Measurements from ENCODE around the gene TBC1D1.

The TBC1D1 gene

GRCh38 chr4:37885496-37885895 lies 5.4 kb upstream of the TBC1D1 start:
- no peak for DNase-seq (ENCODE audit: low read depth)

GRCh38 chr4:37889849-37890800 lies 759 bp upstream of the TBC1D1 start:
- DNase-seq (ENCODE audit: low read depth) = no peak

GRCh38 chr4:37891260-37892159 lies 626 bp downstream of the TBC1D1 start:
- peak; percentile 27 for DNase-seq (ENCODE audit: low read depth)

- peak; percentile 12 for DNase-seq (ENCODE audit: low read depth)
These were observed 1.8 kb downstream of the TBC1D1 start for GRCh38 chr4:37892641-37893040.

GRCh38 chr4:37893164-37893563 lies 2.3 kb downstream of the TBC1D1 start:
- no peak for DNase-seq (ENCODE audit: low read depth)

GRCh38 chr4:37895271-37895670 lies 4.4 kb downstream of the TBC1D1 start:
- no peak for DNase-seq (ENCODE audit: low read depth)

GRCh38 chr4:37896206-37896860 lies 5.4 kb downstream of the TBC1D1 start:
- DNase-seq (ENCODE audit: low read depth) = no peak

GRCh38 chr4:37902212-37902611 lies 11.3 kb downstream of the TBC1D1 start:
- no peak for DNase-seq (ENCODE audit: low read depth)

GRCh38 chr4:37902738-37903693 lies 12.1 kb downstream of the TBC1D1 start:
- no peak for DNase-seq (ENCODE audit: low read depth)

- DNase-seq (ENCODE audit: low read depth) = no peak
These were observed 13.0 kb downstream of the TBC1D1 start for GRCh38 chr4:37903901-37904300.

GRCh38 chr4:37904824-37905223 lies 13.9 kb downstream of the TBC1D1 start:
- no peak for DNase-seq (ENCODE audit: low read depth)

- DNase-seq (ENCODE audit: low read depth) = no peak
These were observed 14.8 kb downstream of the TBC1D1 start for GRCh38 chr4:37905533-37906169.

GRCh38 chr4:37908488-37909331 lies 17.8 kb downstream of the TBC1D1 start:
- DNase-seq (ENCODE audit: low read depth) = no peak

GRCh38 chr4:37909332-37910090 lies 18.6 kb downstream of the TBC1D1 start:
- DNase-seq (ENCODE audit: low read depth) = no peak

GRCh38 chr4:37910091-37910486 lies 19.2 kb downstream of the TBC1D1 start:
- DNase-seq (ENCODE audit: low read depth) = no peak

- no peak for DNase-seq (ENCODE audit: low read depth)
These were observed 23.7 kb downstream of the TBC1D1 start for GRCh38 chr4:37914539-37914938.

GRCh38 chr4:37917388-37917787 lies 26.5 kb downstream of the TBC1D1 start:
- no peak for DNase-seq (ENCODE audit: low read depth)

- DNase-seq (ENCODE audit: low read depth) = no peak
These were observed 27.8 kb downstream of the TBC1D1 start for GRCh38 chr4:37918653-37919052.

GRCh38 chr4:37922328-37922727 lies 31.4 kb downstream of the TBC1D1 start:
- no peak for DNase-seq (ENCODE audit: low read depth)

Measured in stimulated activated CD8-positive, alpha-beta memory T cell treated with anti-CD3 and anti-CD28 coated beads, Interleukin-12 subunit alpha, Interleukin-12 subunit beta, amount 100 ng/mL, for 1 hour (primary cell).